Globus pallidus (tissue), 1 donor: Measurements from ENCODE around the gene TRAPPC6A.

Source experiments
- DNase-seq: peaks from one replicate; pipeline ENCODE4 v3.0.0-alpha.2; 2015; ENCODE audit warnings: low spot score

Gene TRAPPC6A, protein sequence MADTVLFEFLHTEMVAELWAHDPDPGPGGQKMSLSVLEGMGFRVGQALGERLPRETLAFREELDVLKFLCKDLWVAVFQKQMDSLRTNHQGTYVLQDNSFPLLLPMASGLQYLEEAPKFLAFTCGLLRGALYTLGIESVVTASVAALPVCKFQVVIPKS

DNA sequence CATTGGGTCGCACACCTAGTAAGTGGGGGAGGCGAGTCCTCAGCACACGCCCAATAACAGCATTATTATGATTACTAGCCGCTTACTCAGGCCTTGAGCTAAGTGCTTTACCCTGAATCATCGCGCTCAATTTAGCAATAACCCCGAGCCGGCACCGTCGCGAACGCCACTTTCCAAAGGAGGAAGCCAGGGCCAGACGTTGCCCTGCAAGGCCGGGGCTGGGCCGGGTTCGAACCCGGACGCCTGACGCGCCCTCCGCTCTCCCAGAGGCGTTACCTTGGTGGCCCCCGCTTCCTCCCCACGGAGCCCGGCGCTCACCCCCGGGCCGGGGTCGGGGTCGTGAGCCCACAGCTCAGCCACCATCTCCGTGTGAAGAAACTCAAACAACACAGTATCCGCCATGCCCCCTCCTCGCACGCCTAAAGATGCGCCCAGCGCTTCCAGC, at the start of gene TRAPPC6A:
Gene TRAPPC6A, minus strand, starts transcription at position 421 of the 445 bp plus-strand sequence. Its CDS starts 19 bp downstream, at position 402.
- DNase-seq: no peak

DNA sequence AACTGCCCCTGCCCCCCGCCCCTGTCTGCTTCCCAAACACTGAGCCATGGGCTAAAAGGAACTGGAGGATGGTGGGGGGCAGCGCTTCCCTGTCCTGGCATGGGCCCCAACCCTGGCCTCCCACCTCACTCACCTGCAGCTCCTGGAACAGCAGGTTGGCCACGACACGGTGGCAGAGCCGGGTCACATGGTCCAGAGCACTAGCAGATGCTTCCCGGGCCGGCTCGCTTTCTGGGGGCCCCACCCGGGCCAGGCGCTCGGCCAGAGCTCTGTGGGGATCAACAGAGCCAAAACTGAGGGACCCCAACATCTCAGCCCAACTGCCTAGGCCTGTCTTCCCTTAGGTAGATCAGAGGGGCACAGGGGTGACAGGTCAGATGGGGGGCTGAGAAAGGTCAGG, 46.6 kb upstream of the TRAPPC6A start:
- no peak for DNase-seq

DNA sequence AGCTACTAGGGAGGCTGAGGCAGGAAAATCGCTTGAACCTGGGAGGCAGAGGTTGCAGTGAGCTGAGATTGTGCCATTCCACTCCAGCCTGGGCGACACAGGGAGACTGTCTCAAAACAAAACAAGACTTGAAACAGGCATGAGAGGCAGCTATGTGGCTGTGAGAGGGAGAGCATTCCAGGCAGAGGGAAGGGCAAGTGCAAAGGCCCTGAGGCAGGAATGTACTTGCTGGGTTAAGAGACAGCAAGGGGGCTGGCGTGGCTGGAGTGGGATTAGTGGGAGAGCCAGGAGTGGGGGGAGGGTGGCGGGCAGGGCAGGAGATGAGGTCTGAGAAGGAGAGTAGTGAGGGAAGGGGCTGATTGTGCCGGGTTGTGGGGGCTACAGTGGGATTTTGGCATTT, 45.8 kb upstream of the TRAPPC6A start:
- no peak for DNase-seq

DNA sequence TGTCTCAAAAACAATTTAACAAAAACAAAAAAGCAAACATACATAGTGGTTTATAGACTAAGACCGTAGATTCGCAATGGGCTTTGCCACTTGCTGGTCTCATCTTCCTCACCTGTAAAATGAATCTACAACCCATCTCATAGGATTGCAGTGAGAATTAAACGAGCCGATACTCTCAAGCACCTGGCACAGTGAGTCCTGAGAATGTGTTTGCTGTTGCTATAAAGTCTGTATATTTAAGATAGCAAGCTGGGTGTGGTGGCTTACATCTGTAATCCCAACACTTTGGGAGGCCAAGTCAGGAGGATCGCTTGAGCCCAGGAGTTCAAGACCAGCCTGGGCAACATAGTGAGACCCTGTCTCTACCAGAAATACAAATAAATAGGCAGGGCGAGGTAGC, 44.7 kb upstream of the TRAPPC6A start:
- DNase-seq: no peak

DNA sequence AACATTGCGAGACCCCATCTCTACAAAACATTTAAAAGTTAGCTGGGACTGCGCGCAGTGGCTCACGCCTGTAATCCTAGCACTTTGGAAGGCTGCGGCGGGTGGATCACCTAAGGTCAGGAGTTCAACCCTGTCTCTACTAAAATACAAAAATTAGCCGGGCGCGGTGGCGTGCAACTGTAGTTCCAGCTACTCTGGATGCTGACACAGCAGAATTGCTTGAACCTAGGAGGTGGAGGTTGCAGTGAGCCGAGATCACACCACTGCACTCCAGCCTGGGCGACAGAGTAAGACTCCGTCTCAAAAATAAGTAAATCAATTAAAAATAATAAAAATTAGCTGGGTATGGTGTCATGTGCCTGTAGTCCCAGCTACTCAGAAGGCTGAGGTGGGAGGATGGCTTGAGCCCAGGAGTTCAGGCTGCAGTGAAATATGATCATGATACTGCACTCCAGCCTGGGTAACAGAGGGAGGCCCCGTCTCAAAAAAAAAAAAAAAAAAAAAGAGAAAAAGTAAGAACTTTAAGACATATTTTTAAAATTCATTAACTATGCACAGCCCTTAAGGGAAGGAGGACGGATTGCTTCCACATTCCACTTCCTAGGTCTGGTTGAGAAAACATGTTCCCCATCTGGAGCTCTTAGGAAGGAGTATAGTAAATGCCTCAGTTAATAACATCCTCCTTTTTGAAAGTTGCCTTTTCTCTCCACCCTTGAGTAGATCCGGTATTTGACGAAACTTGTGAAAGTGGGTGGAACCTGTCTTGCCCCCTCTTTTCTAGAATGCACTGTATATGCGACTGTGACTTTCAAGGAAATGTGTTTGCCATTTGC, 41.1 kb upstream of the TRAPPC6A start:
- no peak for DNase-seq

DNA sequence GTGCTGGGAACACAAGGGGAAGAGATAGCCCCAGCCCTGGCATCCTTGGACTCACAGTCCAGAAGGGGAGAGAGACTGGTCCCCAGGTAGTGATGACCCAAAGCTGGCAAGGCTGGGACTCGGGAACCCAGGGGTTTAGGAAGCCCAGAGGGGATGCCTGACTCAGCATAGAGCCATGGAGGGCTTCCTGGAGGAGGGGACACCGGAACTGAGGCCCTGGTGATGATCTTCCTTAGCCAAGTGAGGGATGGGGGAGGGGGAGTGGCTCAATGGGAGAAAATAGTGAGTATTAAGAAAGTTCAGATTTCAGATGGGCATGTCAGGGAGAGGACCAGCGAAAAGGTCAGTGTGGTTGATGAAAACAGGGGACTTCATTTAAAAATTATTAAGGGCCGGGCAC, 40.4 kb upstream of the TRAPPC6A start:
- DNase-seq: no peak

DNA sequence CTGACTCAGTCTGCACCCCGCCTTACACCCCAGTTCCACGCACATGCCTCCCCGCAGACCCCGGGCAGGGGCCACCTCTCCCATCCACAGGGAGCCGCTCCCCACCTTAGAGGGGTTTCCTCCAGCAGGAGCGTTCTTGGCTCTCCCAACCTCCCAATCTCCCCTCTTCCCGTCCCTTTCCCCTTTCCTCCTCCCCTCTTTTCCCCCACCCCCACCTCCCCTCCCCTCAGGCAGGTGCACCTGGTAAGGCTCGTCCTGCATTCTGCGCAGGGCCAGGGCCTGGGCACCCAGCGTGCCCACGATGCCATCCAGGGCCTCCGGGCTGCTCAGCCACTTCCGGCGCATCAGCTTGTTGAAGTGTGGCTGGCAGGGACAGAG, 39.9 kb upstream of the TRAPPC6A start:
- DNase-seq: no peak

DNA sequence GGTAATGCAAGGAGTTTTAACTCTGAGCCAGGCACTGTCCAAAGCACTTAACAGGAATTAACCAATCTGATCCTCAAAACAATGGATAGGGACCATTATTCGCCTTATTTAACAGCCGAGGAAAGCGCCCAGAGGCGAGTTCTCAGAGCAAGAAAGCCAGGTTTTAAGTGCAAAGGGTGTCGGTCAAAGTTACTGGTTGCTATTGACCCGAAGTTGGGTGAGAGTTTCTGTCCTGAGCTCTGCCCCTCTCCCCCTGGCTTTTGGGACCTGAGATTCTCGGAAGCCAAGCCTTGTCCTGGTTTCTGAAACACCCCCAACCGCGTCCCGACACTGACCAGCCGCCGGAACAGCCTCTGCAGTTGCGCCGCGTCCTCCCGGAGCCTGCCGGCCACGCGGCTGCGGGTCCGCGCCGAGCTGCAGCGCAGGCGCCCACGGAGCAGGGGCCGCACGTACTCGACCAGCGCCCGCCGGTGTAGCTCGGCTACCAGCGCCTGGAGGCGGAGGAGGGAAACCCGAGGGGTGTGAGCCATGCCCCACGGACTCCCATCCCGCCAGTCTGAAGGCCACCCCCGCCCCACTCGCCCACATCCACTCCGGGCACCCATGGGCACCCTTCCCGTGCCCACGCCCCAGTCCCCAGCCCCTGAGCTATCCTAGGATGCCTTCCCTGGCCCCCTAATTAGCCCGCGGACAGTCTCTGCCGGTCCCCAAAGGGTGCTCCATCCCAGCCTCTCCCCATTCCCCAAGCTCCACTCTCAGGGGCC, 39.3 kb upstream of the TRAPPC6A start:
- DNase-seq: no peak

DNA sequence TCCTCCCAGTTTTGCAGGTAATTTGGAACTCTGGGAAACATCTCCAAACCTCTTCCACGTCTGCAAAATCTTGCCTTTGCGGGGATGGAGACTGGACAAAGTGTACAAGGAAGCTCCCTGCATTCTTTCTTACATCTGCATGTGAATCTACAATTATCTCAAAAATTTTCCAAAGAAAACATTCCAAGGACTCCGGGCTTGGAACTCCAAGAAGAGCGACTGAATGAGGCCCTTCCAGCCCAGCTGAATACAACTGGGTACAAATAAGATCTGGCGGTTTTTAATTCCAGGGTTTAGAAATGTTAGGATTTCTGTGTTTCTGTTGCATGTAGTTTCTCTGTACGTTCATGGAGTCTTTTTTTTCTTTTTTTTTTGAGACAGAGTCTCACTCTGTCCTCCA, 38.6 kb upstream of the TRAPPC6A start:
- no peak for DNase-seq

DNA sequence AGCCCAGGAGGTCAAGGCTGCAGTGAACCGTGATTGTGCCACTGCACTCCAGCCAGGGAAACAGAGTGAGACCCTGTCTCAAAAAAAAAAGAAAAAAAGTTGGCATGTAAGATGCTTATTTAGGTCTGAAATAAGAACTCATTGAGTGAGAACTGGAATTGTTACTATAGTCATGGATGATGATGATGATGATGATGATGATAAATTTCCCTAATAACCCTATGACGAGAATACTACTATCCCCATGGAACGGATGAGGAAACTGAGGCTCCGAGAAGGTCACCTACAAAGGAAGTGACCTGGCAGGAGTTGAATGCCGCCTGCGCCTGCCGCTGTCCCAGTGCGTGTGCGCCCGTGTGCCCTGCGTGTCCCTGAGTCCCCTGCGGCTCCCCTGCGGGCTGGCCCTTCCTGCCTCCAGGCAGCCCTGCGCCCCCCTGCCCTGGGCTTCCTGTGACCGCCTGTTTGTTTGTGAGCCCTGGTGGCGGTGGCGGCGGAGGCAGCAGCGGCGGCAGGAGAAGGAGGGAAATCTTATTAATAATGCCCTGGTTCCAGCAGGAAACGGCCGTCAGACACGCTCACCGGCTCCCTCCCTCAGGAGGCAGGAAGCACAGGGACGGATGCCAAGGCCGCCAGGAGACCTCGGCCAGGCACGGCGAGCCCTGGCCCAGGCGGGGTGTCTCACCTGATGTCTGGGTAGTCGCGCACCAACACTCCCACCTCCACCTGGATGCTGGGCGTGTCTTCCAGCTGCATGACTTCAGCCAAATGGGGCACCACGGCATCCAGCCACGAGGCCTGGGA, 37.6 kb upstream of the TRAPPC6A start:
- no peak for DNase-seq

DNA sequence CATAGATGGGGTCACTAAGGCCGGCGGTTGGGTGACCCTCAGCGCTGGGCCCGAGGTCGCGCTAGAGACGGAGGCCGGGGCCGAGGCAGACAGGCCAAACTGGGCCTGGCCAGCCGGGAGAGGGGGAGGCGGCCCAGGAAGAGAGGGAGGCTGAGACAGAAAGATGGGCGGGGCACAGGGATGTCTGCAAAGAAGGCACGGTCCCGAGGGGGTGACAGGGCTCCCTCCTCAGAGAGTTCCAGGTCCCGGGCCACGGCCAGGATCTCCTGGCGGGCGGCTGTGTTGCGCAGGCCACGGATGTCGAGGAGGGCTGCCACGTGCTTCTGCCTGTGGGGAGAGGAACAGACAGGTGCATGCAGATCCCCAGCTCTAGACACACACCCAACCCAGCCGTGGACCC, 35.0 kb upstream of the TRAPPC6A start:
- DNase-seq: no peak

DNA sequence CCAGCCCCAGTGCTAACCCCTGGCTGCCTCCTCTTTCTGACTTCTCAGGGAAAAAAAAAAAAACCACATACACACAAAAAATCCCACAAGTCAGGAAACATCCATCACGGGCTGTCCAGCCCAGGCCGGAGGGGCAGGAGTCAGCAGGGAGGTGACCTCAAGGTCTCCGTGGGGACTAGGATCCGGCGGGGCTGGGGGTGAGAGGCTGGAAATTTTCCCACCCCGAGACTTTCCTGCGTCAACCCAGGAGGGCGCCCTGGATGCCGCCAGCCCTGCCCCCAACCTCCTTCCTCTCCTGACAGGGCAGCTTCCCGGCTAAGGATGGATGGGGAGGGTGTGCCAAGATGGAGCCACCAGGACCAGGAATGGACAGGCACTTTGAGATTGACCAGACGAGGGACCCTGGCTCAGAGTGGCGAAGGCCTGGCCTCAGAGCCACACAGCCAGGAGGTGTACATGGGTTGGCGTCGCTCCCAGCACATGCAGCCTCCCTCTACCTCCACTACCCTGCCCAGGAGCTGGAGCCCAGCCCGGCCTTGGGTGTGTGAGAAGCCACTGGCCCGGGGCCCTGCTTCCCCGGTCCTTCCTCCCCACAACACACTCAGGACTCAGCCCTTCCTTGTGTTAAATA, 33.8 kb upstream of the TRAPPC6A start:
- DNase-seq: no peak

DNA sequence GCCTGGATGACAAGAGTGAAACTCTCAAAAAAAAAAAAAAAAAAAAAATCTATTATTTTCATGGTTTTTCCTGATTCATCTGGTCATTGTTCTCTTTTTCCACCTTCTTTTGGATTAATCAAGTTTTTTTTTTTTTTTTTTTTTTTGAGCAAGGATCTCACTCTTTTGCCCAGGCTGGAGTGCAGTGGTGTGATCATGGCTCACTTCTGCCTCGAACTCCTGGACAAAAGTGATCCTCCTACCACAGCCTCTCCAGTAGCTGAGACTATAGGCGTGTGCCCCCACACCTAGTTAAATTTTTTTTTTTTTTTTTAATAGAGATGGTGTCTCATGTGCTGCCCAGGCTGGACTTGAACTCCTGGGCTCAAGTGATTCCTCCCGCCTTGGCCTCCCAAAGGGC, 28.3 kb upstream of the TRAPPC6A start:
- DNase-seq: no peak

DNA sequence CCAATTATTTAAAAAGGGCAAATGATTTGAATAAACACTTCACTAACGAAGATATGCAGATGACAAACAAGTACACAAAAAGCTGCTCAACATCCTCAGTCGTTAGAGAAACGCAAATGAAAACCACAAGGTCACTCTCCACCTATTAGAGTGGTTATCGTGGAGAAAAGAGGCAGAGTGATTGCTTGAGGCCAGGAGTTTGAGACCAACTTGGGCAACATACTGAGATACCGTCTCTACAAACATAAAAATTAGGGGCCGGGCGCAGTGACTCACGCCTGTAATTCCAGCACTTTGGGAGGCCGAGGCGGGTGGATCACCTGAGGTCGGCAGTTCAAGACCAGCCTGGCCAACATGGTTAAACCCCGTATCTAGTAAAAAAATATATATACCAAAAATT, 27.8 kb upstream of the TRAPPC6A start:
- no peak for DNase-seq

DNA sequence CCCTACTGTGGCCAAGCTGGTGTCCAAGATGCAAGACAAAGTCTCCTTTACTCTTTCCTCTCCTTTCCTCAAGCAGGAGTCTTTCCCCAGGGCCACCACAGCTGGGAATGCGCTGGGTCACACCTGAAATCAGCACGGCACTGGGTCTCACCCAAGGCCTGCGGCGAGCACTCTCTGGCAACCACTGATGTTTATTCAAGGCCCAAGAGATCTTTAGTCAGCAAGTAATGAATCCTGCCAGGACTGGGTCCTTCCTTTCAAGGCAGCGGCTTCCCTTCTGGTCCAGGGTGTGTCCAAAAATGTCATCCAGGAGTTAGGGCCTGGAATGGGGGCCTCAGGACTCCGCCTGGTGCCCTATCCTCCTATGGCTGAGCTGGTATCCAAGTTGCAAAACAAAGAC, 24.6 kb upstream of the TRAPPC6A start:
- no peak for DNase-seq

DNA sequence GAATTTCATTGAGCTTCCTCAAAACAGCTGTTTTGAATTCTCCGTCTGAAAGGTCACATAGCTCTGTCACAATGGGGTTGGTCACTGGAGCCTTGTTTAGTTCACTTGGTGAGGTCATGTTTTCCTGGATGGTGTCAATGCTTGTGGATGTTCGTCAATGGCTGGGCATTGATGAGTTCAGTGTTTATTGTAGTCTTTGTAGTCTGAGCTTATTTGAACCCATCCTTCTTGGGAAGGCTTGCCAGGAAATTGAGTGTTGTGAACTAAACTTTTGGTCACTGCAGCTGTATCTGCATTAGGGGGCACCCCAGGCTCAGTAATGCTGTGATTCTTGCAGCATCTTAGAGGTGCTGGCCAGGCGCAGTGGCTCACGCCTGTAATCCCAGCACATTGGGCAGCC, 22.5 kb upstream of the TRAPPC6A start:
- DNase-seq: peak; percentile 77

DNA sequence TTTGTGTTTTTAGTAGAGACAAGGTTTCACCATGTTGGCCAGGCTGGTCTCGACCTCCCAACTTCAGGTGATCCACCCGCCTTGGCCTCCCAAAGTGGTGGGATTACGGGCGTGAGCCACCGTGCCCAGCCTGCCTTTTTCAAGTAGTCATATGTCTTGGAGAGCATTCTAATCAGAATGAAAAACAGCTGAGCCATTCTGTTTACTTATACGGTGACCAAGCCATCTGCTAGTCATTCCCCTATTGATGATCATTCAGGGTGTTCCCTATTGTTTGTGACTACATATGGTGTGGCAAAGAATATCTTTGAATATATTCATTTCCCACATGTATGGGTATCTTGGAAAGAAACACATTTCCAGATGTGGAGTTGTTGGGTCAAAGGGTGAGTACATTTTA, 17.7 kb upstream of the TRAPPC6A start:
- DNase-seq: no peak

DNA sequence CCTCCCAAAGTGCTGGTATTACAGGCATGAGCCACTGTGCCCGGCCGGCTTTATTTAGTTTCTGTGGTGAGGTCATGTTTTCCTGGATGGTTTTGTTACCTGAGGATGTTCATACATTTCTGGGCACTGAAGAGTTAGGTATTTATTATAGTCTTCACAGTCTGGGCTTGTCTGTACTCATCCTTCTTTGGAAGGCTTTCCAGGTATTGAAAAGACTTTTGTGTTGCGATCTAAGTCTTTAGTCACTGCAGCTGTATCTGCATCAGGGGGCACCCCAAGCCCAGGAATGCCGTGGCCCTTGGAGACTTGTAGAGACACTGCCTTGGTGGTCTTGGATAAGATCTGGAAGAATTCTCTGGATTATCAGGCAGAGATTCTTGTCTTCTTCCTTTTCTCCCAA, 13.3 kb upstream of the TRAPPC6A start:
- no peak for DNase-seq

DNA sequence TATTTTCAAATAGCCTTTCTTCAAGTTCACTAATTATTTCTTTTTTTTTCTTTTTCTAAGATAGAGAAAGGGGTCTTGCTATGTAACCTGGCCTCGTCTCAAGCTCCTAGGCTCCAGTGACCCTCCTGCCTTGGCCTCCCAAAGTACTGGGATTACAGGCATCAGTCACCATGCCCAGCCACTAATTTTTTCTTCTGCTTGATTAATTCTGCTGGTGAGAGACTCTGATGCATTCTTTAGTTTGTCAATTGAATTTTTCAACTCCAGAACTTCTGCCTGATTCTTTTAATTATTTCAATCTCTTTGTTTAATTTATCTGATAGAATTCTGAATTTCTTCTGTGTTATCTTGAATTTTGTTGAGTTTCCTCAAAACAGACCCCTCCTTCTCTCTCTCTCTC, 11.9 kb upstream of the TRAPPC6A start:
- no peak for DNase-seq

DNA sequence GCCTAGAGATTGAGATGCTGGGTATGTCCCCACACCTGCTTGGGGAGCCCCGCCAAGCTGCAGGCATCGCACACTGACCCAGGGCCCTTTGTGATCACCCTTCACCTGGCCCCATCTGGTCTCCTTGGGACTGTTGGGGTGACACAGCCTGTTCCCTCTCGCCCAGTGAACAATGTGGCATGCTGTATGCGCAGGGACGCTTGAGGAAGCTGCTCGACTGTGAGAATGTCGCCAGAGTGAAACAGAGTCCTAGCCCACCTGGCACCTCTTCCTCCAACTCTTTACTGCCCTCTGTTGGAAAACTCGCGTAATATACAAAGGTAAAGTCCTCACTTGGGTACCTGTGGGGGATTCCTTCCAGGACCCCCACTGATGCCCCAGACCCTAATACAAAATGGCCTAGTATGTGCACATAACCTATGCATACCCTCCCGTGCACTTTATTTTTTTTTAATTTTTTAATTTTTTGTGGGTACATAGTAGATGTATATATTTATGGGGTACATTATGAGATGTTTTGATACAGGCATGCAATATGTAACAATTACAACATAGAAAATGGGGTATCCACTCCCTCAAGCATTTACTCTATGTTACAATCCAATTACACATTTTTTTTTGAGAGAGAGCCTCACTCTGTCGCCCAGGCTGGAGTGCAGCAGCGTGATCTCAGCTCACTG, 9.5 kb upstream of the TRAPPC6A start:
- no peak for DNase-seq
